GM12865 (cell line): Measurements from ENCODE around the gene FEV.

ENCODE experiments used
- DNase-seq: peaks from one replicate; pipeline ENCODE4 v3.0.0; 2010; ENCODE audit warnings: low read depth
- H3K4me3 ChIP-seq: 2 replicates; pipeline ENCODE4 v1.5.1; 2011; ENCODE audit warnings: mild to moderate bottlenecking, low read depth, low read length, control low read depth
- TF ChIP-seq, protein P1 (sequence below): IDR thresholded peaks from 2 replicates; pipeline ENCODE4 v1.5.1; 2011; ENCODE audit warnings: low read length, control low read depth, low read depth, inconsistent platforms; ENCODE audit not compliant: insufficient read depth; ENCODE audit errors: missing control alignments

FEV gene

DNA sequence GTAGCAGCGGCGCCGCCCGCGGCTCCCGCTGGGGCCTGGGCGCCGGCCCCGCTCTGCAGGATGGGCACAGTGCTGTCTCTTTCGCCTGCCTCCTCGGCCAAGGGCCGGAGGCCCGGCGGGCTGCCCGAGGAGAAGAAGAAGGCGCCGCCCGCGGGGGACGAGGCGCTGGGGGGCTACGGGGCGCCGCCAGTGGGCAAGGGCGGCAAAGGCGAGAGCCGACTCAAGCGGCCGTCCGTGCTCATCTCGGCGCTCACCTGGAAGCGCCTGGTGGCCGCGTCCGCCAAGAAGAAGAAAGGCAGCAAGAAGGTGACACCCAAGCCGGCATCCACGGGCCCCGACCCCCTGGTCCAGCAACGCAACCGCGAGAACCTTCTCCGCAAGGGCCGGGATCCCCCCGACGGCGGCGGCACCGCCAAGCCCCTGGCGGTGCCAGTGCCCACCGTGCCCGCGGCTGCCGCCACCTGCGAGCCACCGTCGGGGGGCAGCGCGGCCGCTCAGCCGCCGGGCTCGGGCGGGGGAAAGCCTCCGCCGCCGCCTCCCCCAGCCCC is 25.1 kb downstream of the FEV start:
- TF ChIP-seq, protein P1, sequence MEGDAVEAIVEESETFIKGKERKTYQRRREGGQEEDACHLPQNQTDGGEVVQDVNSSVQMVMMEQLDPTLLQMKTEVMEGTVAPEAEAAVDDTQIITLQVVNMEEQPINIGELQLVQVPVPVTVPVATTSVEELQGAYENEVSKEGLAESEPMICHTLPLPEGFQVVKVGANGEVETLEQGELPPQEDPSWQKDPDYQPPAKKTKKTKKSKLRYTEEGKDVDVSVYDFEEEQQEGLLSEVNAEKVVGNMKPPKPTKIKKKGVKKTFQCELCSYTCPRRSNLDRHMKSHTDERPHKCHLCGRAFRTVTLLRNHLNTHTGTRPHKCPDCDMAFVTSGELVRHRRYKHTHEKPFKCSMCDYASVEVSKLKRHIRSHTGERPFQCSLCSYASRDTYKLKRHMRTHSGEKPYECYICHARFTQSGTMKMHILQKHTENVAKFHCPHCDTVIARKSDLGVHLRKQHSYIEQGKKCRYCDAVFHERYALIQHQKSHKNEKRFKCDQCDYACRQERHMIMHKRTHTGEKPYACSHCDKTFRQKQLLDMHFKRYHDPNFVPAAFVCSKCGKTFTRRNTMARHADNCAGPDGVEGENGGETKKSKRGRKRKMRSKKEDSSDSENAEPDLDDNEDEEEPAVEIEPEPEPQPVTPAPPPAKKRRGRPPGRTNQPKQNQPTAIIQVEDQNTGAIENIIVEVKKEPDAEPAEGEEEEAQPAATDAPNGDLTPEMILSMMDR = no peak

GRCh38 chr2:218959141-218959731 is 25.7 kb downstream of the FEV start, which contains the start of gene CDK5R2:
Gene CDK5R2, plus strand, starts transcription at chr2:218959666. Its CDS starts 155 bp downstream, at chr2:218959821.
- H3K4me3 ChIP-seq = peak within 1 kb of the TSS; percentile 45
- peak; percentile 93 for DNase-seq
- TF ChIP-seq, protein P1 = no peak

More for the DNA sequence above, 25.1 kb downstream of the FEV start:
- no peak for DNase-seq
- peak overlapping the region; percentile 45 for H3K4me3 ChIP-seq

DNA sequence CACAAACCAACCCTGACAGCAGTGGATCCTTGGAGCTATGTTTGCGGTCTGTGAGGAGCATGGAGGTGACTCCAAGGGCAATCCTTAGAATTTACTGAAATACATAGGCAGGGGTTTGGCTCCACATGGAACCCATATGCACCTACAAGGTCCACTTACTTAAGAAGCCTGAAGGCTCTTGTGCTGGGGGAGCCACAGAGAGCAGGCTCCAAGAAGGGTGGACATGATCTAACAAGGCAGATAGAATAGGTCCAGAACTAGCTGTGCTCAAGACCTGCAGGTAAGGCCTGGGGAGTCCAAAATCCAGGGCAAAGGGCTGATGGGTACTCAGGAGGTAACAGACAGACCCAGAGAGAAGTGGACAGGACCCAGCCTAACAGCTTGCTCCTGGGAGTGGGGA is 26.7 kb downstream of the FEV start:
- TF ChIP-seq, protein P1 = no peak
- DNase-seq = no peak
- H3K4me3 ChIP-seq = no peak overlapping the region

DNA sequence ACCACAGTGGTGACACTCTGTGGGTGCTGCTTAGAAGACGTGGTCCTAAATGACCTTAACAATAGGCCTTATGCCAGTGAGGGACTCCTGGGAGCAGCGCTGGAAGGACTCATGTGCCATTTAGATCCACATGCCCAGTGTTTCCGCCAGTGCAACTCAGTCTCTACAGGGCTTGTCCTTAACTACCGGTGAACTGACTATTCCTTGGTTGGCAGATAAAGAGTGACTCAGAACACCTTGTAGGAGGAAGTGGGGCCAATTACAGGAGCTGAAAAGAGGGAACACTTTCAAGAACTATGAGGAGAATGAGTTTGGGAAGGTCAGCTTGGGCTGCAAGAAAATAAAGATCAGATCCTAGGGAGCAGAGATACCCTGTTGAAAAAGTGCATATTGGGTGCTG is 27.3 kb downstream of the FEV start:
- no peak for DNase-seq
- TF ChIP-seq, protein P1 = no peak
- H3K4me3 ChIP-seq = no peak overlapping the region

- TF ChIP-seq, protein P1 = no peak
- no peak for DNase-seq
- no peak overlapping the region for H3K4me3 ChIP-seq
Observed at GRCh38 chr2:218956039-218956438, 28.9 kb downstream of the FEV start.

DNA sequence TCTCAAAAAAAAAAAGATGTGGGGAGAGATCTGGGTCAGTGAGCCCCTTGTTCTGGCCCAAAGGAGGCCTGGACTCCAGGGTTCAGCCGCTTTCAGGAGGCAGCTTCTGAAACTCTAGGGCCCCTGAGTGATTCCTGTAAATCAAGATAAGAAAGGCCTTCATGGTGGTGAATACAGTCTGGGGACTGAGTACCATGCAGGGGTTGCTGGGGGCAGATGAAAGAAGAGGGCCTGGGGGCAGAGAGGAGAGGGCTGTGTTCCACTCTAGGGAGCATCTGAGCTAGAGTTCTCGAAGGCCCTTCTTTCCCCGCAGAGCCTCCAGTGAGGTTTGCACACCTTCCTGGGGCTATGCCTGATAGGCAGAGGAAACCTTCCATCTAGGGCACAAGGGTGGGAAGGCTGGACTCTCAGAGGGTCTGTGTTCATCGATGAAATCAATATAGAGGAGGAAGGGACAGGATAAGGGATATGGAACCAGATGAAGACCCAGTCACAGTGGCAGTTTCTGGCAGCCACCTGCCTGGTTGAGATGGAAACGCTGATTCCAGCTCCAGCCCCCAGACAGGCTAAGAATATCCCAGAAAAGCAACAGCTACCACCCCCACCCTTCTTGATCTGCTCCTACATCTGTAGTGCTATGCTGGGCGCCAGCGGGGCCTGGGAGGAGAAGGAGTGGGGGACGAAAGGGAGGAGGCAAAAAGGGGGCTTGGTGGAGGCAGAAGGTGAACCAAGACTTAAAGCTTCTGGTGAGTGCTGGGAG is 30.3 kb downstream of the FEV start:
- TF ChIP-seq, protein P1 = no peak
- DNase-seq = no peak
- no peak overlapping the region for H3K4me3 ChIP-seq
